ENCODE data around the gene METTL9.
"Not testable (repeated sequence)": the region's sequence is repeated elsewhere in the genome, so short reads cannot be mapped to it uniquely, and the experiment has no call there.

The METTL9 gene

DNA sequence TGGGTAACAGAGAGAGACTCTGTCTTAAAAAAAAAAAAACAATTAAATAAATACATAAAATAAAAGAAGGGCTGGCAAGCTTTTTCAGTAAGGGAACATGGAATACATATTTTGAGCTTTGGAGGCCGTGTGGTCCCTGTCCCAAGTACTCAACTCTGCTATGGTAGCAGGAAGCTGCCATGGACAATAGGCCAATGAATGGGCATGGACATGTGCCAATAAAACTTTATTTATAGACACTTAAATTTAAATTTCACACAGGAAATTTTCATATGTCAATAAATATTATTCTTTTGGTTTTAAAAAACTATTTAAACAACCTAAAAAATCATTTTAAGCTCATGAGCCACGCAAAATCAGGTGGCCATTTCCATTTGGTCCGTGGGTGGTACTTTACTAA is 68.2 kb downstream of the METTL9 start:
- no peak for DNase-seq (ENCODE audit: low read depth, low spot score)
- H3K4me3 ChIP-seq = no peak overlapping the region
- TF ChIP-seq FOXP2 (optimal IDR thresholded peaks at IDR 0.05; ENCODE audit: control extremely low read depth, extremely low read length, insufficient read depth) = no peak
- no peak for TF ChIP-seq EZH2 (IDR thresholded peaks at IDR 0.05)
- no peak for TF ChIP-seq POLR2AphosphoS5 (IDR thresholded peaks at IDR 0.05; ENCODE audit: borderline replicate concordance, low read depth, low read length)
- H3K9ac ChIP-seq (ENCODE audit: insufficient read length) = no peak overlapping the region
- H3K27ac ChIP-seq = no peak overlapping the region
- H3K36me3 ChIP-seq (ENCODE audit: insufficient read depth, low read length) = no peaks in the 10 kb centered on the region
- H3K9me3 ChIP-seq (ENCODE audit: low read depth, low read length) = no peaks in the 10 kb centered on the region

DNA sequence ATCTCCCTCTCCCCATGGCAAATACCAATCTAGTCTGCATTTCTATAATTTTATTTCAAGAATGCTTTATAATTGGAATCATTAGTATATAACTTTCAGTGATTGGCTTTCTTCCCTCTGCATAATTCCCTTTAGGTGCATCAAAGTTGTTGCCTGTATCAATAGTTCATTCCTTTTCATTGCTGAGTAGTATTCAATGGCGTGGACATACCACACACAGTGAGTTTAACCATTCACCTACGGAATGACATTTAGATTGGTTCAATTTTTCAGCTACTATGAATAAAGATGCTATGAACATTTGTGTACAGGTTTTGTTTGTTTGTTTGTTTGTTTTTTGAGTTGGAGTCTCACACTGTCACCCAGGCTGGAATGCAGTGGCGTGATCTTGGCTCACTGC is 74.1 kb downstream of the METTL9 start:
- Histone ChIP-seq H3K36me3 (ENCODE audit: insufficient read depth, low read length) (no peaks in the 10 kb centered on the region), H3K9me3 (ENCODE audit: low read depth, low read length) (no peaks in the 10 kb centered on the region), H3K27ac (no peak overlapping the region), H3K4me3 (no peak overlapping the region), H3K9ac (ENCODE audit: insufficient read length) (no peak overlapping the region)
- TF ChIP-seq EZH2 (IDR thresholded peaks at IDR 0.05) (no peak), FOXP2 (optimal IDR thresholded peaks at IDR 0.05; ENCODE audit: control extremely low read depth, extremely low read length, insufficient read depth) (no peak), POLR2AphosphoS5 (IDR thresholded peaks at IDR 0.05; ENCODE audit: borderline replicate concordance, low read depth, low read length) (no peak)
- DNase-seq (ENCODE audit: low read depth, low spot score) = no peak

DNA sequence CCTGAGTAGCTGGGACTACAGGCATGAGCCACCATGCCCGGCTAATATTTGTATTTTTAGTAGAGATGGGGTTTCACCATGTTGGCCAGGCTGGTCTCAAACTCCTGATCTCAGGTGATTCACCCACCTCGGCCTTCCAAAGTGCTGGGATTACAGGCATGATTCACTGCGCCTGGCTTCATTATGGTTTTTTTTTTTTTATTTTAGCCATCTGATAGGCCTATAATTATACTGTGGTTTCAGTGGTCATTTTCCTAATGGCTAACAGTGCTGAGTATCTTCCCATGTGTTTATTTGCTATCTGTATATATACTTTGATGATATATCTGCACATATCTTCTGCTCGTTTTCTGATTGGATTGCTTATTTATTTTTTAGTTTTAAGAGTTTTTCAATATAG is 75.1 kb downstream of the METTL9 start:
- not testable (repeated sequence) for DNase-seq (ENCODE audit: low read depth, low spot score); H3K27ac ChIP-seq; H3K9me3 ChIP-seq (ENCODE audit: low read depth, low read length); H3K4me3 ChIP-seq; H3K9ac ChIP-seq (ENCODE audit: insufficient read length); H3K36me3 ChIP-seq (ENCODE audit: insufficient read depth, low read length)

DNA sequence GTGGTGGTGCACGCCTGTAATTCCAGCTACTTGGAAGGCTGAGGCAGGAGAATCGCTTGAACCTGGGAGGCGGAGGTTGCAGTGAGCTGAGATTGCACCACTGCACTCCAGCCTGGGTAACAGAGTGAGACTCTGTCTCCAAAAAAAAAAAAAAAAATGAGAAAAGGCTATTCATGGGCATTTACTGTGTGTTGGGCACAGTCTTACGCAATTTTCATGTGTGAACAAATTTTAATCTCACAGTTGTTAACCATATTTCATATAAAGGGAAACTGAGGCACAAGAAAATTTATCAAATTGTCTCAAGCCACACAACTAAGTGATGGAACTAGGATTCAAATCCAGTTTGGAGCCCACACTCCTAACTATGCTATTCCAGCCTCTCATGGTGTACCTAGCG is 81.3 kb downstream of the METTL9 start:
- not testable (repeated sequence) for H3K4me3 ChIP-seq; DNase-seq (ENCODE audit: low read depth, low spot score); H3K27ac ChIP-seq; H3K36me3 ChIP-seq (ENCODE audit: insufficient read depth, low read length); H3K9ac ChIP-seq (ENCODE audit: insufficient read length); H3K9me3 ChIP-seq (ENCODE audit: low read depth, low read length)

DNA sequence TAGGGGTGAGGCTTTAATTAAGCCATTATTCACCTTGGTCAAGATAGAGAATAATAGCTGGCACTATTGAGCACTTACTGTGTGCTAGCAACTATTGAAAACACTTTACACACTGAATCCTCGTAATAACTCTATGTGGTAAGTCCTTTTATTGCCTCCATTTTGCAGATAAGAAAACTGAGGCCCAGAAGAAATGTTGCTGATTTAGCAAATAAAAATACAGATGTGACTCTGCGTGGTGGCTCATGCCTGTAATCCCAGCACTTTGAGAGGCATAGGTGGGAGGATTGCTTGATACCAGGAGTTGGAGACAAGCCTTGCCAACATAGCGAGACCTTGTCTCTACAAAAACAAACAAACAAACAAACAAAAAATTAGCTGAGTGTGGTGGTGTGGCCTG is 83.8 kb downstream of the METTL9 start:
- no peak for DNase-seq (ENCODE audit: low read depth, low spot score)

DNA sequence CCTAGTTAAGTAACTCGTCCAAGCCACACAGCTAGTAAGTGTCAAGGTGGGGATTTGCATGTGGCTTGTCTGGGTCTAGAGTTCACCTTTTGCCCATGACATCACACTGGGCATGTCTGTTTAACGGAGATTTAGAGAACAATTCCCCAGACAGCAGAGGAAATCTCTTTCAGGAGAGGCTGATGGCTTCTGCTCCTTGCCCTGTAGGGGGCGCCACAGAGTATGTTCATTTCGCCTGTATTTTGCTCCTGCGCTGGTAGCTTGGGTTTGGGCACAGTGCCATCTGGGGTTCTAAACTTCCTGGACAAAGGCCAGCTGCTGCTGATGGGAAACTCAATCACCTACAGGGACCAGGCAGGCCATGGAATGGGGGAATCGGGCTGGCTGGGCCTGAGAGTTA is 84.8 kb downstream of the METTL9 start:
- no peak for DNase-seq (ENCODE audit: low read depth, low spot score)
- Histone ChIP-seq H3K27ac (no peak overlapping the region), H3K9me3 (ENCODE audit: low read depth, low read length) (no peaks in the 10 kb centered on the region), H3K4me3 (no peak overlapping the region), H3K9ac (ENCODE audit: insufficient read length) (no peak overlapping the region), H3K36me3 (ENCODE audit: insufficient read depth, low read length) (no peaks in the 10 kb centered on the region)
- TF ChIP-seq FOXP2 (optimal IDR thresholded peaks at IDR 0.05; ENCODE audit: control extremely low read depth, extremely low read length, insufficient read depth) = no peak
- no peak for TF ChIP-seq POLR2AphosphoS5 (IDR thresholded peaks at IDR 0.05; ENCODE audit: borderline replicate concordance, low read depth, low read length)
- no peak for TF ChIP-seq EZH2 (IDR thresholded peaks at IDR 0.05)

More for the DNA sequence above, 83.8 kb downstream of the METTL9 start:
- Histone ChIP-seq H3K36me3 (ENCODE audit: insufficient read depth, low read length) (no peaks in the 10 kb centered on the region), H3K27ac (no peak overlapping the region), H3K4me3 (no peak overlapping the region), H3K9ac (ENCODE audit: insufficient read length) (no peak overlapping the region), H3K9me3 (ENCODE audit: low read depth, low read length) (no peaks in the 10 kb centered on the region)
- no peak for TF ChIP-seq POLR2AphosphoS5 (IDR thresholded peaks at IDR 0.05; ENCODE audit: borderline replicate concordance, low read depth, low read length)
- TF ChIP-seq EZH2 (IDR thresholded peaks at IDR 0.05) = no peak
- TF ChIP-seq FOXP2 (optimal IDR thresholded peaks at IDR 0.05; ENCODE audit: control extremely low read depth, extremely low read length, insufficient read depth) = no peak

DNA sequence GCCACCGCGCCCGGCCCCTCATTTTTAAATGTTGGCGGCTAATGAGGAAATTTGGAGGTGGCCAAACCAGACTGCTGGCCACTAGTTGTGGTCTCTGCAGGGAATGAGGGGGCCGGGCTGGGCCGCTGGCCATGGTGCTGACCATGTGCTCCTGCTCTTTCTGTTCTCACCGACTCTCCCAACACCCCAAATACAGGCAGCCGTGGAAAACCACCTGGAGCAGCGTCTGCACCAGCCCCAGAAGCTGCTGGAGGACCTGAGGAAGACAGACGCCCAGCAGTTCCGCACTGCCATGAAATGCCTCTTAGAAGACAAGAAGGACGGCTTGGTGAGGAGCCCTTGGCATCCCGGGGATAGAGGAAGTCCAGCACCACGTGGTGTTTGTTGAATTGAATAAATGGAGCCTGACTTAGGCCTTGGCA is 85.7 kb downstream of the METTL9 start:
- no peak overlapping the region for H3K9ac ChIP-seq (ENCODE audit: insufficient read length)
- H3K9me3 ChIP-seq (ENCODE audit: low read depth, low read length) = no peaks in the 10 kb centered on the region
- no peak overlapping the region for H3K4me3 ChIP-seq
- no peak overlapping the region for H3K27ac ChIP-seq
- no peak for DNase-seq (ENCODE audit: low read depth, low spot score)
- H3K36me3 ChIP-seq (ENCODE audit: insufficient read depth, low read length) = no peaks in the 10 kb centered on the region
- TF ChIP-seq POLR2AphosphoS5 (IDR thresholded peaks at IDR 0.05; ENCODE audit: borderline replicate concordance, low read depth, low read length) = no peak
- no peak for TF ChIP-seq EZH2 (IDR thresholded peaks at IDR 0.05)
- TF ChIP-seq FOXP2 (optimal IDR thresholded peaks at IDR 0.05; ENCODE audit: control extremely low read depth, extremely low read length, insufficient read depth) = no peak

DNA sequence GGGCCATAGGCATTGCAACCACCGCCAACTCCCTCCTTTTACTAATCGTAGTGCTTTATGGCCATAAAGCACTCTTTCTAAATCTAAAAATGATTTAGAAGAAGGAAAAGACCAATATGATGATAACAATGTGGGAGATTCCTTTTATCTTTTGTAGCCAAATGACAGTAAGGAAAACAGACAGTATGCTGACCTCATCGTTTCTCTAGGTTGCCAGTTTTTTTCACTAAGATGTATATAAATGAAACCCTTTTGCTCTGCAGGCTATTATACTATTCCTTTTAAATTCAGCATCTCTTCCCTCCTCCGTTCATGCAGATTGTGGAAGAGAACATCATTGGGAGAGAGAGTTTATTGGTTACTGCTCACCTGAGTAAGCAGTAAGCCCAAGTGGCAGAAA is 89.7 kb downstream of the METTL9 start:
- TF ChIP-seq EZH2 (IDR thresholded peaks at IDR 0.05) (no peak), FOXP2 (optimal IDR thresholded peaks at IDR 0.05; ENCODE audit: control extremely low read depth, extremely low read length, insufficient read depth) (no peak), POLR2AphosphoS5 (IDR thresholded peaks at IDR 0.05; ENCODE audit: borderline replicate concordance, low read depth, low read length) (no peak)
- Histone ChIP-seq H3K4me3 (no peak overlapping the region), H3K36me3 (ENCODE audit: insufficient read depth, low read length) (no peaks in the 10 kb centered on the region), H3K9me3 (ENCODE audit: low read depth, low read length) (no peaks in the 10 kb centered on the region), H3K9ac (ENCODE audit: insufficient read length) (no peak overlapping the region), H3K27ac (no peak overlapping the region)
- no peak for DNase-seq (ENCODE audit: low read depth, low spot score)

DNA sequence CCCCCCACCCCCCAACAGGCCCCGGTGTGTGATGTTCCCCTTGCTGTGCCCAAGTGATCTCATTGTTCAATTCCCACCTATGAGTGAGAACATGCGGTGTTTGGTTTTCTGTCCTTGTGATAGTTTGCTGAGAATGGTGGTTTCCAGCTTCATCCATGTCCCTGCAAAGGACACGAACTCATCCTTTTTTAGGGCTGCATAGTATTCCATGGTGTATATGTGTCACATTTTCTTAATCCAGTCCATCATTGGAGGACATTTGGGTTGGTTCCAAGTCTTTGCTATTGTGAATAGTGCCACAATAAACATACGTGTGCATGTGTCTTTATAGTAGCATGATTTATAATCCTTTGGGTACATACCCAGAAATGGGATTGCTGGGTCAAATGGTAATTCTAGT is 91.6 kb downstream of the METTL9 start:
- H3K4me3 ChIP-seq; H3K9me3 ChIP-seq (ENCODE audit: low read depth, low read length); H3K27ac ChIP-seq; DNase-seq (ENCODE audit: low read depth, low spot score); H3K36me3 ChIP-seq (ENCODE audit: insufficient read depth, low read length); H3K9ac ChIP-seq (ENCODE audit: insufficient read length): not testable (repeated sequence)

DNA sequence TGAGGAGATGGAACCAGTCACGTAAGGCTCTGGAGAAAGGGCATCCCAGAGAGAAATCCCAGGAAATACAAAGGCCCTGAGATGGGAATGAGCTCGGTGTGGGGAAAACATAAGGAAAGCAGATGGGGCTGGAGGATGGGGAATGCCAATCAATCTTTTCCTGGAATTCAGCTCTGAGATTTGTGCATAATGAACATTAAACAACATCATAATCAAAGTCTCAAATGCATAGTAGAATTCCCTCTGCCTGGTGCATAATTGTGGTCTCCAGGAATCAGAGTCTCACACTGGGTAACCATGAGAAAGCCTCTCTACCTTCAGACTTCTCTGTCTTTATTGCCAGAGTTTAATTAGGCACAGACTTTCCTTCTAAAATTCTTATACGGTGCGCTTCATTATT is 95.2 kb downstream of the METTL9 start:
- no peaks in the 10 kb centered on the region for H3K36me3 ChIP-seq (ENCODE audit: insufficient read depth, low read length)
- H3K27ac ChIP-seq = no peak overlapping the region
- no peaks in the 10 kb centered on the region for H3K9me3 ChIP-seq (ENCODE audit: low read depth, low read length)
- H3K4me3 ChIP-seq = no peak overlapping the region
- no peak for DNase-seq (ENCODE audit: low read depth, low spot score)
- H3K9ac ChIP-seq (ENCODE audit: insufficient read length) = no peak overlapping the region
- no peak for TF ChIP-seq FOXP2 (optimal IDR thresholded peaks at IDR 0.05; ENCODE audit: control extremely low read depth, extremely low read length, insufficient read depth)
- no peak for TF ChIP-seq EZH2 (IDR thresholded peaks at IDR 0.05)
- TF ChIP-seq POLR2AphosphoS5 (IDR thresholded peaks at IDR 0.05; ENCODE audit: borderline replicate concordance, low read depth, low read length) = no peak
